Subcutaneous adipose tissue (tissue), 4 donors: ENCODE results near the gene MCF2. TPM values are rescaled to one million over a fixed set of nuclear protein-coding genes. Genes with fewer than 3 reads are reported as not detected.

Source experiments
- total RNA-seq, 4 donors: library from RNA; depleted of rRNA; stranded (reverse); fragments of >200 nt; gene quantifications; one replicate each; pipeline ENCODE4 v1.1.0, GENCODE V29; 2016
- TF ChIP-seq, protein P1 (sequence below): fragments of 450-650 bp; IDR thresholded peaks from one replicate; pipeline ENCODE4 v1.5.1; 2016; ENCODE audit warnings: low read depth, mild to moderate bottlenecking, control low read depth, antibody characterized with exemption, moderate library complexity

Gene MCF2, protein sequence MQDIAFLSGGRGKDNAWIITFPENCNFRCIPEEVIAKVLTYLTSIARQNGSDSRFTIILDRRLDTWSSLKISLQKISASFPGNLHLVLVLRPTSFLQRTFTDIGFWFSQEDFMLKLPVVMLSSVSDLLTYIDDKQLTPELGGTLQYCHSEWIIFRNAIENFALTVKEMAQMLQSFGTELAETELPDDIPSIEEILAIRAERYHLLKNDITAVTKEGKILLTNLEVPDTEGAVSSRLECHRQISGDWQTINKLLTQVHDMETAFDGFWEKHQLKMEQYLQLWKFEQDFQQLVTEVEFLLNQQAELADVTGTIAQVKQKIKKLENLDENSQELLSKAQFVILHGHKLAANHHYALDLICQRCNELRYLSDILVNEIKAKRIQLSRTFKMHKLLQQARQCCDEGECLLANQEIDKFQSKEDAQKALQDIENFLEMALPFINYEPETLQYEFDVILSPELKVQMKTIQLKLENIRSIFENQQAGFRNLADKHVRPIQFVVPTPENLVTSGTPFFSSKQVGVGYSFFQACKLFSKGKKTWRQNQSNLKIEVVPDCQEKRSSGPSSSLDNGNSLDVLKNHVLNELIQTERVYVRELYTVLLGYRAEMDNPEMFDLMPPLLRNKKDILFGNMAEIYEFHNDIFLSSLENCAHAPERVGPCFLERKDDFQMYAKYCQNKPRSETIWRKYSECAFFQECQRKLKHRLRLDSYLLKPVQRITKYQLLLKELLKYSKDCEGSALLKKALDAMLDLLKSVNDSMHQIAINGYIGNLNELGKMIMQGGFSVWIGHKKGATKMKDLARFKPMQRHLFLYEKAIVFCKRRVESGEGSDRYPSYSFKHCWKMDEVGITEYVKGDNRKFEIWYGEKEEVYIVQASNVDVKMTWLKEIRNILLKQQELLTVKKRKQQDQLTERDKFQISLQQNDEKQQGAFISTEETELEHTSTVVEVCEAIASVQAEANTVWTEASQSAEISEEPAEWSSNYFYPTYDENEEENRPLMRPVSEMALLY
- not detected for total RNA-seq

DNA sequence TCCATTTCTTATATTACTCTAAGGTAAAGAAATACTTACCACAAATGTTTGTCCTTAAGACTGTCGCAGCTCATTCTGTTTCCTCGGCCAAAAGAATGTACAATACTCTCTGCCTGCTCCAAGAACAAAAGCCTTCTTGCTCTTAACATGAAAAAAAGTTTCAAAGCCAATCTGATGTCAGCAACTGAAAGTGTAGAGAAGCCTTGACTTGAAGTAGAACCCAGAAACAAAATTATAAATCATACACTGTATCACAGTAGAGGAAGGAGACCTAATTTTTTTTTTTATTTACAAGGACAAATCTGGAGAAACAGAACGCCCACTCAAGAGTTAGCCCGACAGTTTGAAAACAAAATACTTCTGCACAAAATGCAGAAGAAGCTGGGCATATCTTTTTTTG is at the start of gene MCF2:
Gene MCF2, minus strand, starts transcription at position 101 of the 400 bp plus-strand sequence. CDS start 56,423 bp downstream, outside the sequence.
- TF ChIP-seq, protein P1, sequence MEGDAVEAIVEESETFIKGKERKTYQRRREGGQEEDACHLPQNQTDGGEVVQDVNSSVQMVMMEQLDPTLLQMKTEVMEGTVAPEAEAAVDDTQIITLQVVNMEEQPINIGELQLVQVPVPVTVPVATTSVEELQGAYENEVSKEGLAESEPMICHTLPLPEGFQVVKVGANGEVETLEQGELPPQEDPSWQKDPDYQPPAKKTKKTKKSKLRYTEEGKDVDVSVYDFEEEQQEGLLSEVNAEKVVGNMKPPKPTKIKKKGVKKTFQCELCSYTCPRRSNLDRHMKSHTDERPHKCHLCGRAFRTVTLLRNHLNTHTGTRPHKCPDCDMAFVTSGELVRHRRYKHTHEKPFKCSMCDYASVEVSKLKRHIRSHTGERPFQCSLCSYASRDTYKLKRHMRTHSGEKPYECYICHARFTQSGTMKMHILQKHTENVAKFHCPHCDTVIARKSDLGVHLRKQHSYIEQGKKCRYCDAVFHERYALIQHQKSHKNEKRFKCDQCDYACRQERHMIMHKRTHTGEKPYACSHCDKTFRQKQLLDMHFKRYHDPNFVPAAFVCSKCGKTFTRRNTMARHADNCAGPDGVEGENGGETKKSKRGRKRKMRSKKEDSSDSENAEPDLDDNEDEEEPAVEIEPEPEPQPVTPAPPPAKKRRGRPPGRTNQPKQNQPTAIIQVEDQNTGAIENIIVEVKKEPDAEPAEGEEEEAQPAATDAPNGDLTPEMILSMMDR, result no peak

DNA sequence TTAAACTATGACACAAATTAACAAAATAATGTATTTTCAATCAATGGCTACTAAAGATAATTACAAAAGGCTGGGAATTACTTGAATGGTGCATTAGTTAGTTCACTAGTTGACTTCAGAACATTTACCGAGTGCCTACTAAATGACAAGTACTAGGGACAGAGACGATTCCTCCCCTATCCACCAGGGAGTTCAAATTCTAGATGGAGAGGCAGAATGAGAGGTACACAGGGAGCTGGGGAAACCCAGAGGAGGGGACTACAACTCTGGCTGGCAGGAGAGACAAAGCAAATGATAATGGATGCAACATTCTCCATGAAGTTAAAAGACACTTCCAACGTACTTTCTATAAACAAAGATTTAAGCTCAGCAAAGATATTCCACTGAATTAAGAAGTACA is 43.1 kb upstream of the MCF2 start:
- TF ChIP-seq, protein P1, result no peak

DNA sequence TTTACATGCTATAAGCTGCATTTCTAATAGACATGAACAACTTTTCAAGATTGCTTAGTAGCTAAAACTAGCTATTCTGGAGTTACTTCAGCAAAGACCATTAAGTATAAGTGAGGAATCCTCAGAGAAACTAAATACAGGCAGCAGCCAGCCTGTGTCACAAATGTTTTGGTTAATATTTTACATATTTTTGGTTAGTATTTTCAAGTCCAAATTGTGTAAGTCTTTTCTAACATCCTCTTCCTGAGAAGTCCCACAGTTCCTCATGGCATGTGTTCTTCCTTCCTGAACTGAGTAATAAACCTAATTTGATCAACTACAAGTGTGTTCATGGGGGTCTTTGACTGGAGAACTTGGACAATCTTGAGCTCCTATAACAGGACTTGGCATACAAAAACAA is 42.4 kb upstream of the MCF2 start:
- TF ChIP-seq, protein P1, result no peak

DNA sequence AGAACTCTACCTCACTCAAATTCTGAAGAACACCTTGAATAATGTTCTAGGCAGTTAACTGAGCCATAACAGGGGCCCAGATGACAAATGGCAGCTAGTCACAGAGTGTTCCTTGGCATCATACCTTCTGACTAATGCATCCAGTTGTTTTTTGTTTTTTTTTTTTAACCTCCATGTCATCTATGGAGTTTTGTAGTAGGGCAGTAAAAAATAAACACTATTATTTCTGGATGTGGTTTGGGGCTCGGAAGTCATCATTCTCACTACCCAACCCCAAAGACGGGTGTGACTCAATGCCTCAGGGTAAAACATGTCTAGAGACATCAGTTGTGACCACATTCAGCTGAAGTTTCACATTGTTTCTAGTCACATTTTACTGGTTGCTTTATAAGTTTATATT is 31.2 kb upstream of the MCF2 start:
- TF ChIP-seq, protein P1, result no peak

DNA sequence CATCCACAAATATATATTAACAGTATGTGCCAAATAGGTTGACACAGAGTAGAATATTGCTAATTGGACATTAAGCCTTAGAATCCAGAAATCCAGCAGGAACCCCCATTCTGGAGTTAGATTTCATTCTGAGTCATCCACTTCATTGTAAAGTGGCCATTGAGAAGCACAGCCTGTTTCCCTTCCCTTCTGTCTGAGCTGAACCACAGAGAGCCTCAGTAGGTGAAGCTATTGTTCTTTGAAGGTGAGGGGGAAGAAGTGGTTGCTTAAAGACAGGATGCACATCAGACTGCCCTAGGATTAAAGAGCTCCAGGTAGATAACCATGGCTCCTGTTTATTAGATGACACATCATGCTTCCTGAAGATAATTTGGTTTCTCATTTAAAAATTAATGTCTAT is 30.6 kb upstream of the MCF2 start:
- TF ChIP-seq, protein P1, result no peak

DNA sequence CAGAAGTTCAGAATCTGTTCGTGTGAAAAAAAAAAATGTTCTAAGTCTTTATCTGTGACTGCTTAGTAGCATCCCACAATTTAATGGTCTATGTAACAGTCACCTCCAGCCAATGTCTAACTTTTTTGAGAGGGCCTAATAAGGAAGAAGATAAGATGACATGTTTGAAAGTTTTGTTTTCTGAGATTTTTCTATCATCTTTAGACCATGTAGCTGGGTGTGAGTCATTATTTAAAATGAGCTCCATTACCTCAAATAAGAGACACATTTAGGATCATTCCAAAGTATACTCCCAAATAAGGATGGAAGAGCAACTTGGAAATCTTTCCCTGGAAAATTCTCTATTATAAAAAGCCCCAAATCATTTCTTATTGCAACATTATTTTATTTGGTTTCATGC is 28.2 kb upstream of the MCF2 start:
- TF ChIP-seq, protein P1, result no peak

DNA sequence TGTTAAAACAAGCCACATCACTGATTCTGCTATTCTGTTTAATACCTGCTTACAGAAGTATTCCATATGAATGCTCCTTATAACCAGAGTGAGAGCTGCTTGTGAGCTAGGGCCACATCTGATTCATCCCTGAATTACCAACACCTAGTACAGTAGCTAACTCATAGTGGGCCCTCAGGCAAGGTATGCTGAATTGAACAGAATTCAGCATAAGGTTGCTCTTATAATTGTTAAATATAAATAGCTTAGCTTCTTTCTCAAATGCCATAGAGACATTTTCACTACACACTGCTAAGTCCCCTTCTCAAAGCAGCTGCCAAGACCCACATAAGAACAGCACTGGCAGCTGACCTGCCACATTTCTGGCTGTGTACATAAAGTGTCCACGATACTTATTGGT is 27.0 kb upstream of the MCF2 start:
- TF ChIP-seq, protein P1, result no peak
